ENCODE measurements around the gene AIF1L.

Gene AIF1L

GRCh38 chr9:131117762-131118145 lies 21.4 kb downstream of the AIF1L start:
- H3K36me3 Mint-ChIP-seq, result no peaks in the 10 kb centered on the region
- no peak for ATAC-seq
- H3K27ac Mint-ChIP-seq, result no peak overlapping the region
- no peaks in the 10 kb centered on the region for H3K4me1 Mint-ChIP-seq
- H3K9me3 Mint-ChIP-seq, result no peaks in the 10 kb centered on the region
- H3K4me3 Mint-ChIP-seq, result no peak overlapping the region
- H3K27me3 Mint-ChIP-seq, result peaks cover 53% of the 10 kb centered on the region

GRCh38 chr9:131119600-131119999 lies 23.3 kb downstream of the AIF1L start:
- H3K27ac Mint-ChIP-seq, result no peak overlapping the region

GRCh38 chr9:131120620-131121228 lies 24.4 kb downstream of the AIF1L start:
- Mint-ChIP-seq H3K27me3 (peaks cover 39% of the 10 kb centered on the region), H3K4me3 (no peak overlapping the region), H3K27ac (no peak overlapping the region), H3K9me3 (no peaks in the 10 kb centered on the region), H3K36me3 (no peaks in the 10 kb centered on the region), H3K4me1 (peaks cover 9% of the 10 kb centered on the region)
- no peak for ATAC-seq

More at GRCh38 chr9:131119600-131119999, 23.3 kb downstream of the AIF1L start:
- Mint-ChIP-seq H3K9me3 (no peaks in the 10 kb centered on the region), H3K36me3 (no peaks in the 10 kb centered on the region), H3K4me1 (peaks cover 1% of the 10 kb centered on the region), H3K27me3 (peaks cover 39% of the 10 kb centered on the region), H3K4me3 (no peak overlapping the region)
- no peak for ATAC-seq

GRCh38 chr9:131121346-131121745 lies 25.0 kb downstream of the AIF1L start:
- no peak overlapping the region for H3K27ac Mint-ChIP-seq
- no peaks in the 10 kb centered on the region for H3K9me3 Mint-ChIP-seq
- H3K36me3 Mint-ChIP-seq, result no peaks in the 10 kb centered on the region
- H3K4me3 Mint-ChIP-seq, result no peak overlapping the region
- ATAC-seq, result no peak
- peaks cover 14% of the 10 kb centered on the region for H3K4me1 Mint-ChIP-seq
- H3K27me3 Mint-ChIP-seq, result peaks cover 39% of the 10 kb centered on the region

GRCh38 chr9:131122158-131122557 lies 25.8 kb downstream of the AIF1L start:
- no peak for ATAC-seq
- Mint-ChIP-seq H3K4me3 (no peak overlapping the region), H3K4me1 (peaks cover 17% of the 10 kb centered on the region), H3K9me3 (no peaks in the 10 kb centered on the region), H3K27me3 (peaks cover 33% of the 10 kb centered on the region), H3K27ac (peak overlapping the region; percentile 17), H3K36me3 (no peaks in the 10 kb centered on the region)

- H3K27ac Mint-ChIP-seq, result peak overlapping the region; percentile 97
- H3K27me3 Mint-ChIP-seq, result peaks cover 7% of the 10 kb centered on the region
- H3K36me3 Mint-ChIP-seq, result peaks cover 10% of the 10 kb centered on the region
- H3K4me3 Mint-ChIP-seq, result peak overlapping the region; percentile 90
- ATAC-seq, result no peak
- no peaks in the 10 kb centered on the region for H3K9me3 Mint-ChIP-seq
- H3K4me1 Mint-ChIP-seq, result peaks cover 22% of the 10 kb centered on the region
These were observed 28.6 kb downstream of the AIF1L start for GRCh38 chr9:131125038-131125287.

GRCh38 chr9:131125288-131126058 lies 29.1 kb downstream of the AIF1L start, which contains the start of gene NUP214:
NUP214 (plus strand) TSS chr9:131125586; CDS start chr9:131125705, 119 bp downstream.
- peaks cover 11% of the 10 kb centered on the region for H3K36me3 Mint-ChIP-seq
- peaks cover 2% of the 10 kb centered on the region for H3K27me3 Mint-ChIP-seq
- peaks cover 22% of the 10 kb centered on the region for H3K4me1 Mint-ChIP-seq
- H3K9me3 Mint-ChIP-seq, result no peaks in the 10 kb centered on the region
- peak within 1 kb of the TSS; percentile 90 for H3K4me3 Mint-ChIP-seq
- peak; percentile 99 for ATAC-seq
- peak within 1 kb of the TSS; percentile 97 for H3K27ac Mint-ChIP-seq

GRCh38 chr9:131126059-131126426 lies 29.7 kb downstream of the AIF1L start:
- peak overlapping the region; percentile 97 for H3K27ac Mint-ChIP-seq
- ATAC-seq, result no peak
- peaks cover 22% of the 10 kb centered on the region for H3K4me1 Mint-ChIP-seq
- H3K27me3 Mint-ChIP-seq, result no peaks in the 10 kb centered on the region
- H3K36me3 Mint-ChIP-seq, result peaks cover 11% of the 10 kb centered on the region
- H3K9me3 Mint-ChIP-seq, result no peaks in the 10 kb centered on the region
- H3K4me3 Mint-ChIP-seq, result peak overlapping the region; percentile 90

GRCh38 chr9:131129183-131129582 lies 32.9 kb downstream of the AIF1L start:
- H3K27ac Mint-ChIP-seq, result no peak overlapping the region
- H3K27me3 Mint-ChIP-seq, result no peaks in the 10 kb centered on the region
- no peak overlapping the region for H3K4me3 Mint-ChIP-seq
- peaks cover 35% of the 10 kb centered on the region for H3K36me3 Mint-ChIP-seq
- H3K4me1 Mint-ChIP-seq, result peaks cover 22% of the 10 kb centered on the region
- no peaks in the 10 kb centered on the region for H3K9me3 Mint-ChIP-seq
- no peak for ATAC-seq

GRCh38 chr9:131138676-131139075 lies 42.3 kb downstream of the AIF1L start:
- Mint-ChIP-seq H3K9me3 (no peaks in the 10 kb centered on the region), H3K36me3 (peaks cover 68% of the 10 kb centered on the region), H3K4me1 (no peaks in the 10 kb centered on the region), H3K4me3 (no peak overlapping the region), H3K27me3 (no peaks in the 10 kb centered on the region), H3K27ac (no peak overlapping the region)
- ATAC-seq, result no peak

GRCh38 chr9:131140112-131140511 lies 43.8 kb downstream of the AIF1L start:
- H3K4me3 Mint-ChIP-seq, result no peak overlapping the region
- no peaks in the 10 kb centered on the region for H3K4me1 Mint-ChIP-seq
- H3K36me3 Mint-ChIP-seq, result peaks cover 73% of the 10 kb centered on the region
- H3K27me3 Mint-ChIP-seq, result no peaks in the 10 kb centered on the region
- ATAC-seq, result no peak
- H3K9me3 Mint-ChIP-seq, result no peaks in the 10 kb centered on the region
- no peak overlapping the region for H3K27ac Mint-ChIP-seq

- Mint-ChIP-seq H3K27me3 (no peaks in the 10 kb centered on the region), H3K27ac (no peak overlapping the region), H3K36me3 (peaks cover 75% of the 10 kb centered on the region), H3K4me1 (no peaks in the 10 kb centered on the region), H3K4me3 (no peak overlapping the region), H3K9me3 (no peaks in the 10 kb centered on the region)
- ATAC-seq, result no peak
These were observed 44.2 kb downstream of the AIF1L start for GRCh38 chr9:131140550-131140949.

GRCh38 chr9:131142160-131142559 lies 45.8 kb downstream of the AIF1L start:
- no peak for ATAC-seq
- no peaks in the 10 kb centered on the region for H3K4me1 Mint-ChIP-seq
- H3K27ac Mint-ChIP-seq, result no peak overlapping the region
- no peaks in the 10 kb centered on the region for H3K9me3 Mint-ChIP-seq
- H3K27me3 Mint-ChIP-seq, result no peaks in the 10 kb centered on the region
- no peak overlapping the region for H3K4me3 Mint-ChIP-seq
- peaks cover 71% of the 10 kb centered on the region for H3K36me3 Mint-ChIP-seq

- no peak overlapping the region for H3K27ac Mint-ChIP-seq
- H3K36me3 Mint-ChIP-seq, result peaks cover 66% of the 10 kb centered on the region
- no peaks in the 10 kb centered on the region for H3K27me3 Mint-ChIP-seq
- no peaks in the 10 kb centered on the region for H3K9me3 Mint-ChIP-seq
- ATAC-seq, result no peak
- H3K4me1 Mint-ChIP-seq, result no peaks in the 10 kb centered on the region
- no peak overlapping the region for H3K4me3 Mint-ChIP-seq
These were observed 47.9 kb downstream of the AIF1L start for GRCh38 chr9:131144201-131144600.

- ATAC-seq, result no peak
- peaks cover 66% of the 10 kb centered on the region for H3K36me3 Mint-ChIP-seq
- H3K4me1 Mint-ChIP-seq, result no peaks in the 10 kb centered on the region
- no peak overlapping the region for H3K4me3 Mint-ChIP-seq
- no peaks in the 10 kb centered on the region for H3K9me3 Mint-ChIP-seq
- no peak overlapping the region for H3K27ac Mint-ChIP-seq
- no peaks in the 10 kb centered on the region for H3K27me3 Mint-ChIP-seq
These were observed 48.9 kb downstream of the AIF1L start for GRCh38 chr9:131145245-131145644.

- Mint-ChIP-seq H3K27ac (no peak overlapping the region), H3K9me3 (no peaks in the 10 kb centered on the region), H3K36me3 (peaks cover 60% of the 10 kb centered on the region), H3K4me1 (no peaks in the 10 kb centered on the region), H3K4me3 (no peak overlapping the region), H3K27me3 (no peaks in the 10 kb centered on the region)
- no peak for ATAC-seq
These were observed 49.9 kb downstream of the AIF1L start for GRCh38 chr9:131146186-131146585.
